WTC11 (cell line): Measurements from ENCODE around the gene BCAS3. TPM values are rescaled to one million over a fixed set of nuclear protein-coding genes. Genes with fewer than 3 reads are reported as not detected.

Source experiments
- ATAC-seq: fragments of 200-7000 bp; cut with Tn5 transposase; 2 replicates; pipeline ENCODE4 v1.10.0; 2021; ENCODE audit warnings: mild to moderate bottlenecking, moderate library complexity
- CTCF ChIA-PET: fragments of 300-600 bp; sonication (Branson Sonifier 250); formaldehyde crosslinking; loops from one replicate; lab custom pipeline; 2021; ENCODE audit warnings: antibody characterized with exemption; lab: Charles Lee
- POLR2A ChIA-PET: fragments of 350-600 bp; sonication (Branson Sonifier 250); formaldehyde crosslinking; loops from one replicate; lab custom pipeline; 2021; ENCODE audit warnings: antibody characterized with exemption; lab: Charles Lee
- DNase-seq: peaks from one replicate; pipeline ENCODE4 v3.0.0; 2021; ENCODE audit warnings: low spot score
- H3K27ac Mint-ChIP-seq: 2 replicates; pipeline ENCODE4 v1.8.0; 2021; ENCODE audit warnings: mixed read lengths
- H3K27me3 Mint-ChIP-seq: 2 replicates; pipeline ENCODE4 v1.8.0; 2021; ENCODE audit warnings: low read depth, mild to moderate bottlenecking, moderate library complexity, mixed read lengths
- H3K36me3 Mint-ChIP-seq: 2 replicates; pipeline ENCODE4 v1.8.0; 2021; ENCODE audit warnings: mixed read lengths
- H3K4me1 Mint-ChIP-seq: 2 replicates; pipeline ENCODE4 v1.8.0; 2022; ENCODE audit warnings: mixed read lengths
- H3K4me3 Mint-ChIP-seq: 2 replicates; pipeline ENCODE4 v1.8.0; 2021; ENCODE audit warnings: mild to moderate bottlenecking, moderate library complexity, mixed read lengths
- H3K9me3 Mint-ChIP-seq: 2 replicates; pipeline ENCODE4 v1.8.0; 2021; ENCODE audit warnings: mixed read lengths
- ELF4 ChIP-seq: sonication (generic); formaldehyde crosslinking; IDR thresholded peaks from 2 replicates; pipeline ENCODE4 v1.8.1; 2022; ENCODE audit warnings: low read depth, mild to moderate bottlenecking, moderate library complexity, missing genetic modification reagents
- EMX1 ChIP-seq: fragments of 250-450 bp; sonication (Bioruptor Pico); IDR thresholded peaks from 2 replicates; pipeline ENCODE4 v1.8.0; 2021; ENCODE audit warnings: mild to moderate bottlenecking
- ESRRA ChIP-seq: sonication (generic); formaldehyde crosslinking; IDR thresholded peaks from 2 replicates; pipeline ENCODE4 v1.8.1; 2022; ENCODE audit warnings: mild to moderate bottlenecking, missing genetic modification reagents, borderline replicate concordance
- IRF2 ChIP-seq: sonication (generic); formaldehyde crosslinking; IDR thresholded peaks from 2 replicates; pipeline ENCODE4 v1.8.0; 2022; ENCODE audit warnings: low read depth, missing genetic modification reagents, borderline replicate concordance
- MYBL2 ChIP-seq: sonication (generic); formaldehyde crosslinking; IDR thresholded peaks from 2 replicates; pipeline ENCODE4 v1.8.1; 2023; ENCODE audit warnings: mild to moderate bottlenecking, moderate library complexity, missing genetic modification reagents
- NR1H2 ChIP-seq: sonication (generic); formaldehyde crosslinking; IDR thresholded peaks from 2 replicates; pipeline ENCODE4 v1.9.0; 2021; ENCODE audit warnings: mild to moderate bottlenecking, moderate library complexity, missing genetic modification reagents
- NR2C2 ChIP-seq: sonication (generic); formaldehyde crosslinking; IDR thresholded peaks from 2 replicates; pipeline ENCODE4 v1.8.0; 2022; ENCODE audit warnings: mild to moderate bottlenecking, missing genetic modification reagents
- OVOL2 ChIP-seq: fragments of 250-450 bp; sonication (Bioruptor Pico); IDR thresholded peaks from 2 replicates; pipeline ENCODE4 v1.9.0; 2021; ENCODE audit warnings: mild to moderate bottlenecking, borderline replicate concordance
- PRRX2 ChIP-seq: fragments of 250-450 bp; sonication (Bioruptor Pico); IDR thresholded peaks from 2 replicates; pipeline ENCODE4 v1.8.0; 2021; ENCODE audit warnings: mild to moderate bottlenecking
- SMAD3 ChIP-seq: sonication (generic); formaldehyde crosslinking; IDR thresholded peaks from 2 replicates; pipeline ENCODE4 v1.8.0; 2022; ENCODE audit warnings: missing genetic modification reagents, mild to moderate bottlenecking, borderline replicate concordance
- ZBTB21 ChIP-seq: sonication (generic); formaldehyde crosslinking; IDR thresholded peaks from 2 replicates; pipeline ENCODE4 v1.8.1; 2023; ENCODE audit warnings: mild to moderate bottlenecking, missing genetic modification reagents, borderline replicate concordance
- ZNF219 ChIP-seq: sonication (generic); formaldehyde crosslinking; IDR thresholded peaks from 2 replicates; pipeline ENCODE4 v1.8.0; 2023; ENCODE audit warnings: missing genetic modification reagents, mild to moderate bottlenecking, borderline replicate concordance
- total RNA-seq: library from RNA; stranded (reverse); gene quantifications from 3 replicates; pipeline ENCODE4 v1.2.3, GENCODE V29; 2021
- TF ChIP-seq, protein P1 (sequence below): fragments of 250-450 bp; sonication (Bioruptor Pico); IDR thresholded peaks from 2 replicates; pipeline ENCODE4 v1.9.0; 2021; ENCODE audit warnings: mild to moderate bottlenecking
- TF ChIP-seq, protein P2 (sequence below): fragments of 200-600 bp; IDR thresholded peaks from 2 replicates; pipeline ENCODE4 v1.8.0; 2022; ENCODE audit warnings: antibody characterized with exemption
- TF ChIP-seq, protein P3 (sequence below): sonication (generic); formaldehyde crosslinking; IDR thresholded peaks from 2 replicates; pipeline ENCODE4 v1.8.0; 2022; ENCODE audit warnings: mild to moderate bottlenecking, missing genetic modification reagents
- TF ChIP-seq, protein P4 (sequence below): fragments of 250-450 bp; sonication (Bioruptor Pico); IDR thresholded peaks from 2 replicates; pipeline ENCODE4 v1.9.0; 2021; ENCODE audit warnings: moderate library complexity, mild to moderate bottlenecking, inconsistent platforms, borderline replicate concordance
- TF ChIP-seq, protein P5 (sequence below): sonication (generic); formaldehyde crosslinking; conservative IDR thresholded peaks from 2 replicates; pipeline ENCODE4 v1.8.1; 2022; ENCODE audit warnings: mild to moderate bottlenecking, missing genetic modification reagents
- TF ChIP-seq, protein P6 (sequence below): sonication (generic); formaldehyde crosslinking; IDR thresholded peaks from 2 replicates; pipeline ENCODE4 v1.8.1; 2022; ENCODE audit warnings: mild to moderate bottlenecking, moderate library complexity, missing genetic modification reagents
- TF ChIP-seq, protein P7 (sequence below): sonication (generic); formaldehyde crosslinking; IDR thresholded peaks from 2 replicates; pipeline ENCODE4 v1.8.1; 2023; ENCODE audit warnings: mild to moderate bottlenecking, missing genetic modification reagents, moderate library complexity
- TF ChIP-seq, protein P8 (sequence below): sonication (generic); formaldehyde crosslinking; IDR thresholded peaks from 2 replicates; pipeline ENCODE4 v1.8.1; 2023; ENCODE audit warnings: mild to moderate bottlenecking, missing genetic modification reagents, moderate library complexity

The BCAS3 gene
- total RNA-seq, 1 experiment from 2014 or later = 15.5 TPM

DNA sequence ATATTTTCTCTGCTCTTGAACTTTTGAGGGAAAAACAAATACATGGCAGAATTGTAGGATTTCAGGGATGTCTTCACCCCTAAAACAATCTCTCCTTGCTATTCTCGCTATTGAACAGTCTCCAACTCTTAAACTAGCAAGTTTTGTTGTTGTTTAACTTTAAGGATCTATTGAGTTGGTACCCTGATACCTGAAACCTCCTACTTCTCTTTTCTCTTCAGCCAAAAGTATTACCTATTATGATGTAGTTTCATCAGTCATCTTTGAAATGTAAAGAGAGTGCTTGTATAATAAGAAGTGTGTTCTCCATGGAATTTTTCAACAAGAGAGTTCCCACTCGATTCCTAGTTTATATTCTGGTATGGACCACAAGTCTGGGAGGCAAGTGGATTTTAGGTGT lies 510.4 kb downstream of the BCAS3 start:
- no peaks in the 10 kb centered on the region for H3K27me3 Mint-ChIP-seq
- H3K36me3 Mint-ChIP-seq = no peaks in the 10 kb centered on the region
- no peak for TF ChIP-seq SMAD3 (CRISPR knock-in tag)
- no peak for TF ChIP-seq NR2C2 (CRISPR knock-in tag)
- TF ChIP-seq, protein P1, sequence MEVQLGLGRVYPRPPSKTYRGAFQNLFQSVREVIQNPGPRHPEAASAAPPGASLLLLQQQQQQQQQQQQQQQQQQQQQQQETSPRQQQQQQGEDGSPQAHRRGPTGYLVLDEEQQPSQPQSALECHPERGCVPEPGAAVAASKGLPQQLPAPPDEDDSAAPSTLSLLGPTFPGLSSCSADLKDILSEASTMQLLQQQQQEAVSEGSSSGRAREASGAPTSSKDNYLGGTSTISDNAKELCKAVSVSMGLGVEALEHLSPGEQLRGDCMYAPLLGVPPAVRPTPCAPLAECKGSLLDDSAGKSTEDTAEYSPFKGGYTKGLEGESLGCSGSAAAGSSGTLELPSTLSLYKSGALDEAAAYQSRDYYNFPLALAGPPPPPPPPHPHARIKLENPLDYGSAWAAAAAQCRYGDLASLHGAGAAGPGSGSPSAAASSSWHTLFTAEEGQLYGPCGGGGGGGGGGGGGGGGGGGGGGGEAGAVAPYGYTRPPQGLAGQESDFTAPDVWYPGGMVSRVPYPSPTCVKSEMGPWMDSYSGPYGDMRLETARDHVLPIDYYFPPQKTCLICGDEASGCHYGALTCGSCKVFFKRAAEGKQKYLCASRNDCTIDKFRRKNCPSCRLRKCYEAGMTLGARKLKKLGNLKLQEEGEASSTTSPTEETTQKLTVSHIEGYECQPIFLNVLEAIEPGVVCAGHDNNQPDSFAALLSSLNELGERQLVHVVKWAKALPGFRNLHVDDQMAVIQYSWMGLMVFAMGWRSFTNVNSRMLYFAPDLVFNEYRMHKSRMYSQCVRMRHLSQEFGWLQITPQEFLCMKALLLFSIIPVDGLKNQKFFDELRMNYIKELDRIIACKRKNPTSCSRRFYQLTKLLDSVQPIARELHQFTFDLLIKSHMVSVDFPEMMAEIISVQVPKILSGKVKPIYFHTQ = no peak
- H3K9me3 Mint-ChIP-seq = peaks cover 4% of the 10 kb centered on the region; the same call in 1 of the 2 replicates
- DNase-seq (no peak), ATAC-seq (no peak)
- POLR2A ChIA-PET = no interaction called here
- CTCF ChIA-PET = no interaction called here
- H3K4me1 Mint-ChIP-seq = peaks cover 23% of the 10 kb centered on the region
- no peak overlapping the region for H3K4me3 Mint-ChIP-seq
- 0 out of 2 replicates have a peak overlapping the region, but pooled peaks have one; percentile 4 for H3K27ac Mint-ChIP-seq

DNA sequence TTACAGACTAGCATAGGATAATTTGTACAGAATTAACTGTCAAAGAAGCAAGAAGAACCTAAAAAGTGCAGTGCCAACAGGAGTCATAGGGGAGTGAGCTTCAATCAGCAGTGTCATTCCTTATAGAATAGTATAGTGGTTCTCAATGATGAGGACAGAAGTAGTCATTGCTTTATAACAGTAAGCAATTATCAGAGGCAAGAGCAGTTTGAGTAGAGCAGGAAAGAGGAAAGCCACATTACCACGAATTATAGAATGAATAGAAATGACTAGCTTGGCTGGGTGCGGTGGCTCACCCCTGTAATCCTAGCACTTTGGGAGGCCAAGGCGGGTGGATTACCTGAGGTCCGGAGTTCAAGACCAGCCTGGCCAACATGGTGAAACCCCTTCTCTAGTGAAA lies 512.3 kb downstream of the BCAS3 start:
- H3K36me3 Mint-ChIP-seq = no peaks in the 10 kb centered on the region
- CTCF ChIA-PET = interaction anchor here (1.0 to 1.6 kb wide), 2 partner anchors 14 to 159 kb away, joined by 3 to 4 read pairs; no protein-coding TSS in a partner anchor
- H3K27me3 Mint-ChIP-seq = no peaks in the 10 kb centered on the region
- H3K27ac Mint-ChIP-seq = peak overlapping the region; percentile 2; the same call in 1 of the 2 replicates
- H3K4me3 Mint-ChIP-seq = no peak overlapping the region
- H3K9me3 Mint-ChIP-seq = peaks cover 4% of the 10 kb centered on the region; the same call in 1 of the 2 replicates
- POLR2A ChIA-PET = no interaction called here
- TF ChIP-seq, protein P2, sequence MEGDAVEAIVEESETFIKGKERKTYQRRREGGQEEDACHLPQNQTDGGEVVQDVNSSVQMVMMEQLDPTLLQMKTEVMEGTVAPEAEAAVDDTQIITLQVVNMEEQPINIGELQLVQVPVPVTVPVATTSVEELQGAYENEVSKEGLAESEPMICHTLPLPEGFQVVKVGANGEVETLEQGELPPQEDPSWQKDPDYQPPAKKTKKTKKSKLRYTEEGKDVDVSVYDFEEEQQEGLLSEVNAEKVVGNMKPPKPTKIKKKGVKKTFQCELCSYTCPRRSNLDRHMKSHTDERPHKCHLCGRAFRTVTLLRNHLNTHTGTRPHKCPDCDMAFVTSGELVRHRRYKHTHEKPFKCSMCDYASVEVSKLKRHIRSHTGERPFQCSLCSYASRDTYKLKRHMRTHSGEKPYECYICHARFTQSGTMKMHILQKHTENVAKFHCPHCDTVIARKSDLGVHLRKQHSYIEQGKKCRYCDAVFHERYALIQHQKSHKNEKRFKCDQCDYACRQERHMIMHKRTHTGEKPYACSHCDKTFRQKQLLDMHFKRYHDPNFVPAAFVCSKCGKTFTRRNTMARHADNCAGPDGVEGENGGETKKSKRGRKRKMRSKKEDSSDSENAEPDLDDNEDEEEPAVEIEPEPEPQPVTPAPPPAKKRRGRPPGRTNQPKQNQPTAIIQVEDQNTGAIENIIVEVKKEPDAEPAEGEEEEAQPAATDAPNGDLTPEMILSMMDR = no peak
- TF ChIP-seq ELF4 (CRISPR knock-in tag) = no peak
- TF ChIP-seq, protein P3, sequence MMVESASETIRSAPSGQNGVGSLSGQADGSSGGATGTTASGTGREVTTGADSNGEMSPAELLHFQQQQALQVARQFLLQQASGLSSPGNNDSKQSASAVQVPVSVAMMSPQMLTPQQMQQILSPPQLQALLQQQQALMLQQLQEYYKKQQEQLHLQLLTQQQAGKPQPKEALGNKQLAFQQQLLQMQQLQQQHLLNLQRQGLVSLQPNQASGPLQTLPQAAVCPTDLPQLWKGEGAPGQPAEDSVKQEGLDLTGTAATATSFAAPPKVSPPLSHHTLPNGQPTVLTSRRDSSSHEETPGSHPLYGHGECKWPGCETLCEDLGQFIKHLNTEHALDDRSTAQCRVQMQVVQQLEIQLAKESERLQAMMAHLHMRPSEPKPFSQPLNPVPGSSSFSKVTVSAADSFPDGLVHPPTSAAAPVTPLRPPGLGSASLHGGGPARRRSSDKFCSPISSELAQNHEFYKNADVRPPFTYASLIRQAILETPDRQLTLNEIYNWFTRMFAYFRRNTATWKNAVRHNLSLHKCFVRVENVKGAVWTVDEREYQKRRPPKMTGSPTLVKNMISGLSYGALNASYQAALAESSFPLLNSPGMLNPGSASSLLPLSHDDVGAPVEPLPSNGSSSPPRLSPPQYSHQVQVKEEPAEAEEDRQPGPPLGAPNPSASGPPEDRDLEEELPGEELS = no peak
- no peak for TF ChIP-seq ZNF219
- TF ChIP-seq ESRRA (CRISPR knock-in tag) = no peak
- TF ChIP-seq MYBL2 = no peak
- no peak for TF ChIP-seq NR1H2 (CRISPR knock-in tag)
- TF ChIP-seq, protein P4, sequence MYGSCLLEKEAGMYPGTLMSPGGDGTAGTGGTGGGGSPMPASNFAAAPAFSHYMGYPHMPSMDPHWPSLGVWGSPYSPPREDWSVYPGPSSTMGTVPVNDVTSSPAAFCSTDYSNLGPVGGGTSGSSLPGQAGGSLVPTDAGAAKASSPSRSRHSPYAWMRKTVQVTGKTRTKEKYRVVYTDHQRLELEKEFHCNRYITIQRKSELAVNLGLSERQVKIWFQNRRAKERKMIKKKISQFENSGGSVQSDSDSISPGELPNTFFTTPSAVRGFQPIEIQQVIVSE (CRISPR knock-in tag) = no peak
- TF ChIP-seq, protein P5, sequence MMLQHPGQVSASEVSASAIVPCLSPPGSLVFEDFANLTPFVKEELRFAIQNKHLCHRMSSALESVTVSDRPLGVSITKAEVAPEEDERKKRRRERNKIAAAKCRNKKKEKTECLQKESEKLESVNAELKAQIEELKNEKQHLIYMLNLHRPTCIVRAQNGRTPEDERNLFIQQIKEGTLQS = no peak
- TF ChIP-seq OVOL2 = no peak
- ATAC-seq (no peak), DNase-seq (no peak)
- peaks cover 23% of the 10 kb centered on the region for H3K4me1 Mint-ChIP-seq

DNA sequence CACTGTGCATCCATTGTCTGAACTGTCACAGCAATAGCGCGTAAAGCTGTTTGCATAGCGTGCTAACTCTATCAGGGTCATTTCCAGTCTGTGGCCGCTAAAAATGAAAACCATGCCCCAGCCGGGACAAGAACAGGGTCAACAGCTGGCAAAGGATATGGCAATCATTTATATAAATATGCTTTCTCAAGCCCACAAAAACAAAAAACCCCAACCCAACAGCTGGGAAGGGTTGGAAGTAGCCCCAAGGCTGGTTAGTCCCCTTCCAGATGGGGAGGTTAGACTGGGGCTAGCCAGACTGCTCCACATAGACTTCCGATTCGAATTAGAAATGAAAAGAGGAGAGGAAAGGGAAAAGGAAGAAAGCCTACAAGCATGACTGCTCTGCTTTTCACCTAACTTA lies 518.7 kb downstream of the BCAS3 start:
- no peaks in the 10 kb centered on the region for H3K4me1 Mint-ChIP-seq
- no peak overlapping the region for H3K27ac Mint-ChIP-seq
- TF ChIP-seq, protein P6, sequence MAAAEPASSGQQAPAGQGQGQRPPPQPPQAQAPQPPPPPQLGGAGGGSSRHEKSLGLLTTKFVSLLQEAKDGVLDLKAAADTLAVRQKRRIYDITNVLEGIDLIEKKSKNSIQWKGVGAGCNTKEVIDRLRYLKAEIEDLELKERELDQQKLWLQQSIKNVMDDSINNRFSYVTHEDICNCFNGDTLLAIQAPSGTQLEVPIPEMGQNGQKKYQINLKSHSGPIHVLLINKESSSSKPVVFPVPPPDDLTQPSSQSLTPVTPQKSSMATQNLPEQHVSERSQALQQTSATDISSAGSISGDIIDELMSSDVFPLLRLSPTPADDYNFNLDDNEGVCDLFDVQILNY (CRISPR knock-in tag) = no peak
- TF ChIP-seq, protein P5 = no peak
- TF ChIP-seq, protein P7, sequence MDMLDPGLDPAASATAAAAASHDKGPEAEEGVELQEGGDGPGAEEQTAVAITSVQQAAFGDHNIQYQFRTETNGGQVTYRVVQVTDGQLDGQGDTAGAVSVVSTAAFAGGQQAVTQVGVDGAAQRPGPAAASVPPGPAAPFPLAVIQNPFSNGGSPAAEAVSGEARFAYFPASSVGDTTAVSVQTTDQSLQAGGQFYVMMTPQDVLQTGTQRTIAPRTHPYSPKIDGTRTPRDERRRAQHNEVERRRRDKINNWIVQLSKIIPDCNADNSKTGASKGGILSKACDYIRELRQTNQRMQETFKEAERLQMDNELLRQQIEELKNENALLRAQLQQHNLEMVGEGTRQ (CRISPR knock-in tag) = no peak
- TF ChIP-seq, protein P8, sequence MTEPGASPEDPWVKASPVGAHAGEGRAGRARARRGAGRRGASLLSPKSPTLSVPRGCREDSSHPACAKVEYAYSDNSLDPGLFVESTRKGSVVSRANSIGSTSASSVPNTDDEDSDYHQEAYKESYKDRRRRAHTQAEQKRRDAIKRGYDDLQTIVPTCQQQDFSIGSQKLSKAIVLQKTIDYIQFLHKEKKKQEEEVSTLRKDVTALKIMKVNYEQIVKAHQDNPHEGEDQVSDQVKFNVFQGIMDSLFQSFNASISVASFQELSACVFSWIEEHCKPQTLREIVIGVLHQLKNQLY (CRISPR knock-in tag) = no peak
- TF ChIP-seq EMX1 (CRISPR knock-in tag) (no peak), PRRX2 (CRISPR knock-in tag) (no peak), IRF2 (CRISPR knock-in tag) (no peak), ZBTB21 (CRISPR knock-in tag) (no peak)

More for the DNA sequence above, 518.7 kb downstream of the BCAS3 start:
- DNase-seq (no peak), ATAC-seq (no peak)
- no peaks in the 10 kb centered on the region for H3K36me3 Mint-ChIP-seq
- no peak overlapping the region for H3K4me3 Mint-ChIP-seq
- POLR2A ChIA-PET = no interaction called here
- no peaks in the 10 kb centered on the region for H3K27me3 Mint-ChIP-seq
- CTCF ChIA-PET = interaction anchor here (0.6 kb wide), 1 partner anchor 12 kb away, joined by 3 read pairs; no protein-coding TSS in a partner anchor
- H3K9me3 Mint-ChIP-seq = peaks cover 4% of the 10 kb centered on the region; the same call in 1 of the 2 replicates
